DMS79 treated with DMSO at 0.1 percent for 48 hours (cell line): ENCODE data around the gene PDLIM7.

ENCODE experiments used
- DNase-seq: peaks from one replicate; lab custom pipeline; 2025; lab: John Stamatoyannopoulos, UW

PDLIM7 gene

DNA sequence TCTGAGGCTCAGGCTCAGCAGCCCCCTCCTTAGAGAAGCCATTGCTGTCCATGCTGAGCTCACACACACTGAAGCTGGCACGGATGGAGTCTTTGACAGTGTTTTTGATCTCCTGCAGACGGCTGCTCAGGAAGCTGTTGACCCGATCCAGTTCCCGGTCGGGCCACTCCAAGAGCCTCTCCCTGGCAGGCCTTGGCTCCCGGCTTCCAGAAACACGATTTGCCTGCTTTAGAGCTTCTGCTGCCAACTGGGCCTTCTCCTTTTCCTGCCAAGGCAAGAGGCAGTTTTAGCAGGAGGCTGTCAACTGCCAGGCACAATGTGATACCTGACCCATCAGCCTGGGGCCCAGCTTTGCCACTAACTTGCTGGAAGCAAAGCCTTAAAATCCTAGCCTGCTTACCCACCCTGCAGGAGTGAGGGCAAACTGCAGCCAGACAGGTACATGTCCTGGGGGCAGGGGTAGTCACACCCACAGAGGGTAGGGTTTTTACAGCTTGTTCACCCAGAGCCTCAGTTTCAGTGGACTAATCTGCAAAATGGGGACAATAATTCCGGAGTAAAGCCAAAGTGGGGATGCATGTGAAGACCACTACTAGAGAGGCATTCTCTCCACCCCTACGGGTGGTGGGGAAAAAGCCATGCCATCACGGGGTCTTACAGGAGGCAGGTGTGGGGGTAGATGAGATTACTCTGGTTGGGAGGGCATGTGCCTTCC lies 27.7 kb upstream of the PDLIM7 start:
- DNase-seq: no peak

DNA sequence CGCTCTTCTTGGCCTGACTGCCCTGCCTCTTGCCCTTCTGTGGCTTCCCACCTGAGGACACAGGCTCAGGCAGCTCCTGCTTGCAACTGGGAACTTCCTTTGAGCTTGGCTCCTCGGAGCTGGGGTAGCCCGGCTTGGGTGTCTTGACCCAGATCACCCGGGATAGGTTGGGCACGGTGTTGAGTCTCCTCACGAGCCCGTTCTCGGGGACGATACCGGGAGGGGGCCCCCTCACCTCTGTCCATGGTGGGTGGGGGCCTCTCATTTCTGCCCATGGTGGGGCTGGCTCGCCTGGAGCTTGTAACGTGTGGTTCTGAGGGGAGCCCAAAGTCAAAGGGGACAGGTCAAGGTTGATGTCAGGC lies 27.1 kb upstream of the PDLIM7 start:
- DNase-seq: no peak

DNA sequence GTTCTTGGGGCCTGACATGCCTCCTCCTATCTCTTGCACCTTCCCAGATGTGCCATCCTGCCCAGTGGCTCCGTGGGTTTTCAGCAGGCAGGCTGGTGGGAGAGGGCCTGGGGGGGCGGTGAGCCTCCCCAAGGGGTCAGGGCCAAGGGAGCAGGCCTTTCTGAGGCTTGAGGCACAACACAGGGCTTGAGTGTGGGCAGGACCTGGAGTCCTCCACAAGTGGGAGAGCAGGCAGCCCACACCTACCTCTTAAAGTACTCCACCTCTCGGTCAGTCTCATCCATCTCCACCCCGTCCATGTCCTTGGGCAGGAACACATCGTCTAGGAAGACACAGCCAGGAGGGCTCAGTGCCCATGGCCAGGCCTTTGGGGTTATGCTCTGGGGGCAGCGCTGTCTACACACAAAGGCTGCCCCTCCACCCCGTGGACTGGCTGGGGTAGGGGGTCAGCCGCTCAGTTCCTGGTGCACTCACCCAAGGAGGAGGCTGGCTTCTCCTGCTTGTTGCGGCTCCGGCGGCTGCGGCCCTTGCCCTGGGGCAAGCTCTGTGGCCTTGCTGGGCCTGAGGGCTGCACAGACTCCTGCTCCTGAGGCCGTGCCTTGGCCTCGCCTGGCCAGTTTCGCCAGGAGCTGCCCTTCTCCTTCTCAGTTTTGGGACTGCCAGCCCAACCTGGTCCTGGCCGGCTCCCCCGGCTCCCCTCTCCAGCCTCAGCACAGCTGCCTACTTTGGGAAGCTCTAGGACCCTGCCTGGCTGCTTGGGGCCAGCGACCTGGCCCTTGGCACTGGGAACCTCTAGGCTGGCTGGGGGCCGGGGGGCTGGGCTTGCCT lies 26.5 kb upstream of the PDLIM7 start:
- DNase-seq: no peak

DNA sequence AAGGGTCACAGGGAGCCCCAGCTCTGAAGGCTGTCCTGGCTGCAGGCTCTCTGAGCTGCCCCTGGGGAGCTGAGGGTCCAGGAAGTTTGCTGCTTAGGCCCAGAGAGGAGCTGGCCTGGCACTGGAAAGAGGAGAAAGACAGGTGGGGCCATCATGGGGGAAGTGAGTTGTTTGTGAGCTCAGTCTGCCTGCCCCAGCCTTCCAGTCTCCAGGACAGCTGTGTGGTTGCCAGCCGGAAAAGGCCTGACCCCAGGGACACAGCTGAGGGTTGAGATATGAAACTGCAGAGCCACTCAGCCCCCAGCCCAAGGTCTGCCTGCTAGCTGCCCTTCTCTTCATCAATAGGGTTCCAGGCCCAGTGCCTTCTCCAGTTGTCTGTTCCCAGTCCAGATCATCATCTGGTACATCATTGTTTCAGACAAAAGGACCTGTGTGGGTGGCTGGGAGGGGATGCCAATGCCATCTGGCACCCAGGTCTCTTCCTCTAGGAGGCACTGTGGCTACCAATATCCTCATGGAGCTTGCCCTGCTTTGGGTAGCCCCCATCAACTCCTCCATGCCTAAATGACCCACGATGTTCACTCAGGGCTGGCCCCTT lies 23.6 kb upstream of the PDLIM7 start:
- DNase-seq: no peak

DNA sequence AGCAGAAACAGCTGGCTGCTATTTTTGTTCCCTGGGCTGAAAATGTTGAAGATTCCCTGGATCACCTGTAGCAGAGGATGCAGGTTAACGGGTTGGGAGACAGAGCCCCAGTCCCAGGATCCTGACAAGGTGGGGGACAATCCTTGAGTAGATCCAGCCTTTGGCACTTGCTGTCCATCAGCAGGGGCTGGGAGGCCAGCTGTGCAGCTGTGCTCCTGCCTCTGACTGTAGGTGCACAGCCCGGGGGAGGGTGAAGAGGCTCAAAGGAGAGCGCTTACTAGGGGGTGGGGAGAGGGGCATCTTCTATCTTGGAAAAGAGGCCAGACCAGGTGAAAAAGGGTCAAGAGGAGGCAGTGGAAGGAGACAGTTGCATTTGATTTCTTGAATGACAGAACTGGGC lies 22.9 kb upstream of the PDLIM7 start:
- no peak for DNase-seq

DNA sequence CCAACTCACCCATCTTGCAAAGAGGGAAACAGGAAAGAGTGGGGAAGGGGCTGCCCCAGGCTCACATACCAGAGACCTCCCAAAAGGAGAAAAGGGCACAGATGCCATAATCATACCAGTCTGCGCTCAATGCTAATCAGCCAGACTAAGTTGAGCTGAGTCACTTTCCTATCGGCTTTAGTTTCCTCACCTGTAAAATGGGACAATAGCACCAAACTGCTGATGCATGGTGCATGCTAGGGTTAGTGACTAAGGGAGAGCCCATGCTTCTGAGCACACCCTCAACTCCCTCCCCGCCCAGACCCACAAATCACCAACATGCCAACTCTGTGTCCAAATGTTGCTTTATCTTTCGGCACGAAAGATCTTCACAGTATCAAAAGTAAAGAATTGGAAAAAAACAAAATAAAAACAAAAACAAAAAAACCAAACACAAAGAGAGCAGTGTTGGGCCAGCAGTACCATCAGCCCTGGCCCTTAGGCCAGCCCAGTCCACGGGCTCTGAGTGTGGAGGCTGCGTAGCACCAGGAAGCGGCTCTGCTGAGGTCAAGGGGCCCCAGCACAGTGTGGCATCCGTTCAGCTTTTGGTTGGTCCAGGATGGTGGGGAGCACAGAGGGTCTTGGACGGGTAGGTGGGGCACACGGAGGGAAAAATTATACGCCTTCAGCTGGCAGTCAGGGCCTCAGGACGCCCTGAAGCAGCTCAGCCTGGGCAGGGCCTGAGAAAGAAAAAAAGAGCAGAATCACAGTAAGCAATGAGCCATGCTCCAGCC lies 22.2 kb upstream of the PDLIM7 start:
- DNase-seq: no peak

DNA sequence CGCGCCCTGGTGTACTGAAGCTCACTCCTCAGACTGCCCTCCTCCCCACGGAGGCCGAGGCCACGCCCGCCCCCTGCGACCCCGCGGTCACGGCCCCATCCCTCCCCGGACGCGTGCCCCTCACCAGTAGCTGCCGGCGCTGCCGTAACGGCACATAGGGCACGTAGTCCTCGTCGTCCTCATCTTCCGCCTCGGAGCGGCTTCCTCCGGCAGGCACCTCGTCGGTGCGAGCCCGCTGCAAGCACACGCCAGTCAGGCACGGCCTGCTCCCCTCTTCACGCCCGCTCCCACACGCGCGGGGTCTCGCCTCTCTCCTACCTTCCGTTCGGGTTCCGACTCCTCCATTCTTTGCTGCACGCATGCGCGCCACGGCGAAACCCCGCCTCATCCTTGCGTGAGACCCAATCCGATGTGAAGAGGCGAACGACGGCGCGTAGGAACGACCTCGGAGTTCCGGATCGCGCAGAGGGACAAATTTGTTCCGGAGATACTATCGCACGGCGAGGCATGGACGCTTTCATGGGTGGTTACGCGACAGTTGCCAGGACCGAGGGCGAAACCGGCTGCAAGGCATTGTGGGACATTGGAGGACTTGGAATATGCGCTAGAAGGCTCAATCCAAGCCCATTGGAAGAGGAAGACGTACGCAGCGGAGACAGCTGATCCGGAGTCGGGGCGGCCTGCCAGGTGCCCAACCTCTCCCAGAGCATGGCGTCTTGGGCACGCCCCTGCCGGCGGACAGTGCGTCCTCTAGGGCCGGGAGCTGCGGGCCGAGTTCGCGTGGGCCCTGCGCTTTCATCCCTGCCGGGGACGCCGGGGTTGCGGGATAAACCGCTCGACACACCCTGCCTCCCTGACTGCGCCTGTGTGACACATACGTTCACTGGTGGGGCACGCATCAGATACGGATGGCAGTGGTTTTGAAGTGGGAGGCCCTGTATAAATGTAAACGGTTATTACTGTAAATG lies 19.5 kb upstream of the PDLIM7 start, which contains the start of gene DDX41:
Gene DDX41, minus strand, starts transcription at position 361 of the 968 bp plus-strand sequence. Its CDS starts 16 bp downstream, at position 345.
- peak; percentile 85 for DNase-seq

DNA sequence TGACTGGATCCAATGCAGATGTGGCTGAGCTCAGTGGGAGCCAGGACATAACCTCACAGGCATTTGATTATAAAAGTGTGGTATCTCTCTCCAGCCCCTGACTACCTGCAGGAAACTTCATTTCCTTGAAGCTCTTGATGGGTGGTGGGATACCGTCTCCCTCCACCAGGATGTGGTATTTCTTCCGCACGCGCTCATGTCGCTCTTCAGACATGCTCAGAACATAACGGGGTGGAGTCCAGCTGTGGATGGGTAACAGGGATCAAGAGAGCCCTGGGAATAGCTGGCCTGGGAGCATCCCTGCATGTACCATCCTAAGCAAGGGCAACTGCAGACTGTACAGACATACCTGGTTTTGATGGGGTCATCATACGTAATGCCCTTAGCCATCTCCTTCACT lies 18.2 kb upstream of the PDLIM7 start:
- DNase-seq: no peak

DNA sequence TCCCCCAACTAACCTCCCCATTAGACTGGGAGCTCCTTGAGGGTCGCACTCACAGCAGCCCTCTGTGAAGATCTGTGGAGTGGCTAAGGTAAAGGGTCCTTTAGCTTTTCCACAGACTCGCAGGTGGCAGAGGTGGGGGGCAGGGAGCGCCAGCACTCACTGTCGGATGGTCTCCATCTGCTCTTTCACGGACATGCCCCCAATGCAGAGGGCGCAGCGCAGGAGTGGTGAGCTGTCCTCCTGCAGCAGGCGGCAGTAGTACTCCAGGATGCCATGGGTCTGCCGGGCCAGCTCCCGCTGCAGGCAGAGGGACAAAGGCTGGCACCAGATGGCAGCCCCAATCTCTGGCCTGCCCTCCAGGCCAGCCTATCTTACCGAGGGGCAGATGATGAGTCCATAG lies 17.1 kb upstream of the PDLIM7 start:
- DNase-seq: no peak

DNA sequence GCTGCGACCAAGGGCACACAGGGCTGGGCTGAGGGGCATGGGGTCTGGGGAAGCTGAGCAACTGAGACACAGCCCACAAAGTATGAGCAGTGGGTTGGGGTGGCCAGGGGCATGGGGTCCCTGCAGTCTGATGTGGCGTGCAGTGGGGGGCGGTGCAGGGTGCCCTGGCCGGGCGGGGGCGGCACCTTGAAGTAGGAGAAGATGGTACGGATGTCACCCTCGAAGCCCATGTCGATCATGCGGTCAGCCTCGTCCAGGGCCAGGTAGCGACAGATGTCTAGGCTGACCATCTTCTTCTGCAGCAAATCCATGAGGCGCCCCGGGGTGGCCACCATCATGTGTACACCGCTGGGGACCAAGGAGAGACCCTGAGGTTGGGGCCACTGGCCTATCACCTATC lies 16.1 kb upstream of the PDLIM7 start:
- DNase-seq: no peak

DNA sequence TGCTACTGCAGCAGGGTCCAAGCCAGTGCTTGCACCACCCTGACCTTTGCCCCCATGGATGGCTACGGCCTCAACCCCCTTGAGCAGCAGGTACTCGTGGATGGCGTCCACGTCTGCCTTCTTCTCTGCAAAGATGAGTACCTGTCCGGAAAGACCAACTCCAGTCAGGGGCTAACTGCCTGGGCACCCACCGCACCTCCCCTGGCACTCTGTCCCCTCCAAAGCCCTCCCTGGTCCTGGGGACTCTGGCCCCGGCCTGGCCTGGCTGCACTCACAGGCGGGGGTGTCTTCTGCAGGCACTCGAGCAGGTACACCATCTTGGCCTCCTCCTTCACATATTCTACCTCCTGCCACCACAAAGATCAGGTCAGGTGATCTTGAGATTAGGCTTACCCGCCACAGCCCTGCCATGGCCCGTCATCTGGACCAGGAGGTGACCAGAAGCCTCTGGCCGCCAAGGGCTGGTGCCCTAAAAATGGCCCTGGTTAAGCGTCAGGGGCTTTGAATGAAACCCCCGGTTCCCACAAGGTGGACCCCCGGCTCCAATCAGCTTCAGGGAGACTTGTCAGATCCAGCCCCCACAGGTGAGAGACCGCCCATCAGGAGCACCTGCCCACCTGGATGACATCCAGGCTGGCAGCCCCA lies 15.5 kb upstream of the PDLIM7 start:
- no peak for DNase-seq

DNA sequence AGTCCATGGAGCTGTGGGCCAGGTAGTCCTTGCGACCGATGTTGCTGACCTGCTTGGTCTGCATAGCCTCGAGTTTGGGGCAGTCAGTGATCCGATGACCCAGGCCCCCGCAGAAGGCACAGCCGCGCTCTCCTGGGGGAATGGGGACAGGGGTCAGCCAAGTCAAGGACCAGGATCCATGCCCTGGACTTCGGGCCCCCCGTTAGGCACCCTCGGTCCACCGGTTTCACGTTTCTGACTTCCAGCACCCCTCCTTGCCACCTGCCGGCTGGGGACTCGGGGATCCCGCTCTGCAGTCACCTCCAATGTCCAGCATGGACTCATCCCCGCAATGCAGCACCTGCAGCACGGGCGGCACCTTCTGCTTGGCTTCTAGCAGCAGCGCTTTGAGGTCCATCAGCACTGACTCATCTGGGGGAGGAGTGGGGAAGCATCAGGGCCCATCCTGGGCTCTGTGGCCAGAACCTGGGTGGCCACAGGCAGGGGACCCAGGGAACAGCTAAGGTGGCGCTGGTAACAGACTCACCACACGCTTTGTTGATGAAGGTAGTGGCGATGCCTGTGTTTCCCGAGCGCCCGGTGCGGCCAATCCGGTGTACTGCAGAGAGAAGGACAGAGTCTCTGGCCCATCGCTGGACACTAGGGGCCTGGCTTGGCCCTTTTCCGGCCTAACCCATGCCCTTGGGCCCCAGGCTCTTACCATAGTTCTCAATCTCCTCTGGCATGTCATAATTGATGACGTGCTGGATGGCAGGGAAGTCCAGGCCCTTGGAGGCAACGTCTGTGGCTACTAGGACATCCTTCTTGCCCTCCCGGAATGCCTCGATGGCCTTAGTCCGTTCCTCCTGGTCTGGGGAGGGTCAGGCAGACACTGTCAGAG lies 14.6 kb upstream of the PDLIM7 start:
- DNase-seq: no peak

DNA sequence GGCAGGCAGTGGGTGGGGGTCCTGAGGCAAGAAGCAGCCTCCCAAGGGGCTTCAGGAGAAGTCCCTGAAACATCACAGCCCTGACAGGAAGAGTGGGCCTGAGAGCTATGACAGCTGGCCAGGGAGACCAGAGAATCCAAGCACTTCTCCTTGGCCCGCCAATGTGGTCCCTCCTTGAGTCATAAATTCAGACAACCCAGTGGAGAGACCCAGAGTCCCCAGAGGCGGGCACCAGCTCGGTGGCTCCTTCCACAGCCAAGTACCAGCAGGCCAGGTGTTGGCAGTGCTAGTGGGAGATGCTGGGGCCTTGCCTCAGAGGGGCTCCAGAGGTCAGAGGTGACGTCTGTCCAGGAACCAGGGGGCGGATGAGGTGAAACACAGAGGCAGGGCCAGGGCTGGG lies 13.8 kb upstream of the PDLIM7 start:
- DNase-seq: no peak

DNA sequence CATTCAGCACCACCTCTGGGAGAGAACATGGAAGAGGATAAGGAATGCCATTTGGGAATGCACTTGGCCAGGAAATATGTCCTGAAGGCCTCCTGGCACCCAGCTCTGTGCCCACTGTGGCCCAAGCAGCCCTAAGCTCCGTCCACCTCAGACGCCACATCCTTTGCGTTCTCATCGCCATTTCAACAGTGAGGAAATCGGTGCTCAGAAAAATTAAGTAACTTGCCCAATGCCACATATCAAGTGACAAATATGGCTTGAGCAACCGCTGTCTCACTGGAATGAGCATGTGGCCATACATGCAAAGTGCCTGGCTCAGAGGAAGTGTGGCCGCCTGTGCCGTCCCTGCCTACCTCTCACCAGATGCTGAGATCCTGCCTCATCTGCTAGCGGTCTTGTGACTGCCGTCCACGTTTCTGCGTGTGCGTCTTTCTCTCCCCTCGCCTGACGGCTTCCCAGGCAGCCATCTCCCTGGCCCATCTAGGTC lies 13.2 kb upstream of the PDLIM7 start:
- DNase-seq: no peak

DNA sequence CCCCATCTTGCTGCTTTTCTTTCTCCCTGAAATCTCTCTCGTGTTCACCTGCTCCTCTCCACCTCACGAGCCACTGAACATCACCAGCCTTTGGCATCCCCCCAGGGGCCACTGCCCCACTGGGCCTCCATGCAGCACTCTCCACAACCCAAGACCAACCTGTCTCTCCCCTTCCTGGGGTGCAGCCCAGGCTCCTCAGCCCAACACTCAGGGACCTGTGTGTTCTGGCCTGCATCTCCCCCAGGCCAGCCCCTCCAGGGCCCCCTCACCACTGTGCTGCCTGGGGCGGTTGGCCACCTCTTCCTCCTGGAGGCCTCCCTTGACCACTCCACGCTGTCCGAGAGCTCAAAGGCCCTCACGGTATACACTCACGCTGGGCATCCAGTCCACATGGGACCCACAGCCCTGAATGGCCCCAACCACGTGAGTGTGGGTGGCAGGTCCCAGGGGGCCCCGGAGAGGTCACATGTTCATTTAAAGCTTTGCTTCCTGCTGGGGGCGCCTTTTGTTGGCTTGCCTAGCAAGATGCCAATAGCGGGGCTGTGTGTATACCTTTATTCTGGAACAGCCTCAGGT lies 12.7 kb upstream of the PDLIM7 start:
- DNase-seq: no peak

DNA sequence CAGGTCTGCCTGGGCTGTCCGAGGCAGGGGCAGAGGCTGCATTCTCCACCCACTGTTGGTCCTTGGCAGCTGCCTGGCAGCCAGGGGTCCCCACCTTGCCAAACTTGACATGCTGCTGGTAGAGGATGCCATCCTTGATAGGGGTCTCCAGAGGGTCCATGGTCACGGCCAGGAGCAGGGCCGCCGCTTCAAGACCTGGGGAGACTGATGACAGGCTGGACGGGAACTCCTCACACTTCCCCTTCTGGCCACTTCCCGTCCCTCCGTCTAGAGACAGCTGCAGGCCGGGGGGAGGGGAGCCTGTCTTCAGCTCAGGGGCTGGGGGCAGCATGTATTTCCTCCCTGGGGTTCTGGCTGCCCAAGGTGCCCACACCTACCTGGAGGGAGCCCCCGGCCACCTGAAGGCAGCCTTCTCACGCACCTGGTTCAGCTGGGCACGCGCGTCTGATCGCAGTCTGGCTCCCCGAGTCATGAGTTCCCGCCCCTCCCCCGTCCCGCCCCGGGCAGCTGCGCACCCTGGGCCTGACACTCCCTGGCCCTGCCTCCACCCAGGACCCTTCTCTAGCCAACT lies 12.1 kb upstream of the PDLIM7 start, which contains the start of gene DOK3:
Gene DOK3, minus strand, starts transcription at position 446 of the 571 bp plus-strand sequence. Its CDS starts 286 bp downstream, at position 160.
- DNase-seq: no peak

DNA sequence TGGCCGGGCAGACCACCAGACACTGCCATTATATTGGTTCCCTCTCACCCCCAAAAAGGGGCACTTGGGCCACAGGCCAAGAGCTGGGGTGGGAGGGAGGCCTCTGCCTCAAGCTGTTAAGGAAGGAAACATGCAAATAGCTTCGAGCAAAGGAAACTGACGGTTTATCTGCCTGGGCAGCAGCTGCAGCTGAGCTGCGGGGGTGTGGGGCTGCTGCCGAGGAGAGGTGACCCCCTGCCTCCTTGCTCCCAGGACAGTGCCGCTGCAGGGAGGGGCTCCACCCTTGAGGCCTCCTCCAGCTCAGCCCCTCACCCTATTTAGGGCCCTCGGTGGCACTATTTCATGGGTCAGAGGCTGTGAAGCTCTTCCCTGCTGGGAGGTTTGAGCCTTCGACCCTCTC lies 11.4 kb upstream of the PDLIM7 start:
- DNase-seq: no peak

DNA sequence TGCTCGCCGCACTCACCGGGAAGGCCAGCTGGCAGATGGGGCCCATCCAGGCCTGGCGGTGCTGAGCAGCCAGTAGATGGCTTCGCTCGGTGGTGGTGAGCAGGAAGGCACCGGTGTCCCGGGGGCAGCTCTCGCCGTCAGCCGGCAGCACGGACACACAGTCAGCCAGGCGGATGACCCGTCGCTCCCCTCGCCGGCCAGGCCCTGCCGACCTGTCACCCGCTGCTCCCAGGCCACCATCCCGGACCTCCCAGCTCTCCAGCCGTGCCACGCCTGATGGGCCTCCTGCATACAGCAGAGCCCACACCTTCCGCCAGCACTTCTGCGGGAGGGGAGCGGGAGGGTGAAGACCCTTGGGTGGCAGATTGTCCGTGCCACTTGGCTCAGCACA lies 10.8 kb upstream of the PDLIM7 start:
- DNase-seq: no peak
